SK-N-SH treated with all-trans-retinoic acid at 6 μM for 48 hours (cell line): ENCODE results near the gene RSPH9.

Experiments
- ATAC-seq: fragments of 200-7000 bp; cut with Tn5 transposase; 3 replicates; pipeline ENCODE4 v1.9.1; 2020; ENCODE audit warnings: mild to moderate bottlenecking, moderate library complexity
- ARNTL ChIP-seq: fragments of 450-650 bp; formaldehyde crosslinking; IDR thresholded peaks from 2 replicates; pipeline ENCODE4 v1.5.0; 2020; ENCODE audit warnings: low read depth, mild to moderate bottlenecking, moderate library complexity, borderline replicate concordance
- BACH2 ChIP-seq: fragments of 250-450 bp; sonication (Bioruptor Pico); IDR thresholded peaks from 2 replicates; pipeline ENCODE4 v1.9.0; 2021; ENCODE audit warnings: mild to moderate bottlenecking, borderline replicate concordance
- CSDC2 ChIP-seq: fragments of 250-450 bp; sonication (Bioruptor Pico); IDR thresholded peaks from 2 replicates; pipeline ENCODE4 v1.5.0; 2020; ENCODE audit warnings: mild to moderate bottlenecking, moderate library complexity
- ESRRG ChIP-seq: fragments of 250-450 bp; sonication (Bioruptor Pico); IDR thresholded peaks from 2 replicates; pipeline ENCODE4 v1.6.1; 2021; ENCODE audit warnings: mild to moderate bottlenecking
- GLIS3 ChIP-seq: fragments of 250-450 bp; sonication (Bioruptor Pico); IDR thresholded peaks from 2 replicates; pipeline ENCODE4 v1.5.0; 2020; ENCODE audit warnings: mild to moderate bottlenecking, moderate library complexity
- ISL1 ChIP-seq: fragments of 250-450 bp; sonication (Bioruptor Pico); IDR thresholded peaks from 2 replicates; pipeline ENCODE4 v2.1.2; 2022; ENCODE audit warnings: mild to moderate bottlenecking, moderate library complexity
- PPARA ChIP-seq: fragments of 250-450 bp; sonication (Bioruptor Pico); IDR thresholded peaks from 2 replicates; pipeline ENCODE4 v1.5.0; 2020; ENCODE audit warnings: mild to moderate bottlenecking, borderline replicate concordance
- RARB ChIP-seq: fragments of 250-450 bp; sonication (Bioruptor Pico); IDR thresholded peaks from 2 replicates; pipeline ENCODE4 v1.8.0; 2021; ENCODE audit warnings: mild to moderate bottlenecking, moderate library complexity
- SNAI2 ChIP-seq: fragments of 250-450 bp; sonication (Bioruptor Pico); IDR thresholded peaks from 2 replicates; pipeline ENCODE4 v1.5.0; 2020; ENCODE audit warnings: mild to moderate bottlenecking, moderate library complexity
- TCF4 ChIP-seq: fragments of 250-450 bp; sonication (Bioruptor Pico); IDR thresholded peaks from 2 replicates; pipeline ENCODE4 v1.8.0; 2021; ENCODE audit warnings: mild to moderate bottlenecking, moderate library complexity, borderline replicate concordance
- TOX ChIP-seq: fragments of 250-450 bp; sonication (Bioruptor Pico); IDR thresholded peaks from 2 replicates; pipeline ENCODE4 v1.8.0; 2021; ENCODE audit warnings: mild to moderate bottlenecking, moderate library complexity, borderline replicate concordance
- ZC3H10 ChIP-seq: fragments of 250-450 bp; sonication (Bioruptor Pico); IDR thresholded peaks from 2 replicates; pipeline ENCODE4 v1.5.1; 2021; ENCODE audit warnings: mild to moderate bottlenecking, moderate library complexity
- ZFP3 ChIP-seq: fragments of 250-450 bp; sonication (Bioruptor Pico); IDR thresholded peaks from 2 replicates; pipeline ENCODE4 v1.5.0; 2020; ENCODE audit warnings: mild to moderate bottlenecking, moderate library complexity
- ZNF565 ChIP-seq: fragments of 450-650 bp; formaldehyde crosslinking; conservative IDR thresholded peaks from 2 replicates; pipeline ENCODE4 v1.5.0; 2020; ENCODE audit warnings: low read depth, mild to moderate bottlenecking, moderate library complexity
- ZNF70 ChIP-seq: fragments of 450-650 bp; formaldehyde crosslinking; IDR thresholded peaks from 2 replicates; pipeline ENCODE4 v1.5.0; 2020; ENCODE audit warnings: mild to moderate bottlenecking, moderate library complexity
- ZNF8 ChIP-seq: fragments of 450-650 bp; formaldehyde crosslinking; IDR thresholded peaks from 2 replicates; pipeline ENCODE4 v1.5.0; 2020; ENCODE audit warnings: mild to moderate bottlenecking, moderate library complexity
- TF ChIP-seq, protein P1 (sequence below): fragments of 250-450 bp; sonication (Bioruptor Pico); IDR thresholded peaks from 2 replicates; pipeline ENCODE4 v1.8.0; 2021; ENCODE audit warnings: low read depth, mild to moderate bottlenecking, moderate library complexity, borderline replicate concordance
- TF ChIP-seq, protein P2 (sequence below): fragments of 250-450 bp; sonication (Bioruptor Pico); IDR thresholded peaks from 2 replicates; pipeline ENCODE4 v1.5.1; 2020; ENCODE audit warnings: low read depth, mild to moderate bottlenecking, moderate library complexity
- TF ChIP-seq, protein P3 (sequence below): fragments of 250-450 bp; sonication (Bioruptor Pico); IDR thresholded peaks from 2 replicates; pipeline ENCODE4 v1.8.0; 2020; ENCODE audit warnings: mild to moderate bottlenecking, moderate library complexity, borderline replicate concordance
- TF ChIP-seq, protein P4 (sequence below): fragments of 250-450 bp; sonication (Bioruptor Pico); IDR thresholded peaks from 2 replicates; pipeline ENCODE4 v1.5.0; 2020; ENCODE audit warnings: mild to moderate bottlenecking, moderate library complexity
- TF ChIP-seq, protein P5 (sequence below): fragments of 250-450 bp; sonication (Bioruptor Pico); IDR thresholded peaks from 2 replicates; pipeline ENCODE4 v1.5.1; 2021; ENCODE audit warnings: mild to moderate bottlenecking, moderate library complexity

Gene RSPH9

DNA sequence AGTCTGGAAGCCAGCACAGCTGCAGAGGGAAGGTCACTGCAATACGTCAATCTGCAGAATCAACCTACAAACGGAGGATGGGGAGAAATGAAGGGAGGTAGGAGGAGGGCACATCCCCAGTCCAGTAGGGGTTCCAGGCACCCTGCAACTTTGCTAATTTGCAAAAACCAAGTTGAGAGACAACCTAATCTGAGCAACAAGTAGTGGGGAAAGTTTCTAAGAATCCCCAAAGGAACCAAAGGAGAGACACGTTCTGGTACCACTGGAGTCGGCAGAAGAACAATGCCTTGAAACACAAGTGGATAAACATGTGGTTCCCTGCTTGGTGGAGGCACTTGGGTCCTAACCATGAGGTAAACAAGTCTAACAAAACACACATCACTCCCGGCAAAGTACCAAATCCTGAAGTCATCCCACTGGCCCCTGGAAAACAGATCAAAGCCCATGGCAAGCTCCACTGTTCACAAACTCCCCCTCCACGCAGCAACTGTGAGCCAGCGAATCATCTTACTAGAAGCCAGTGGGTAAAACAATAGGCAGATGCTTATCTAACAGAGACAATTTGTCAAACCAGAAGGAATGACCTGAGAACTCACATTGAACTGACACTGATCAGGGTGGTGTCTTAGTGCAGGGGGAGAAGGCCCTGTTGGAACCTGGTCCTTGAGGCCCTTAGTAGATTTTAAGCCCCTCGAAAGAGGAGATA is 38.0 kb downstream of the RSPH9 start:
- TF ChIP-seq RARB (CRISPR knock-in tag): no peak
- TF ChIP-seq, protein P1, sequence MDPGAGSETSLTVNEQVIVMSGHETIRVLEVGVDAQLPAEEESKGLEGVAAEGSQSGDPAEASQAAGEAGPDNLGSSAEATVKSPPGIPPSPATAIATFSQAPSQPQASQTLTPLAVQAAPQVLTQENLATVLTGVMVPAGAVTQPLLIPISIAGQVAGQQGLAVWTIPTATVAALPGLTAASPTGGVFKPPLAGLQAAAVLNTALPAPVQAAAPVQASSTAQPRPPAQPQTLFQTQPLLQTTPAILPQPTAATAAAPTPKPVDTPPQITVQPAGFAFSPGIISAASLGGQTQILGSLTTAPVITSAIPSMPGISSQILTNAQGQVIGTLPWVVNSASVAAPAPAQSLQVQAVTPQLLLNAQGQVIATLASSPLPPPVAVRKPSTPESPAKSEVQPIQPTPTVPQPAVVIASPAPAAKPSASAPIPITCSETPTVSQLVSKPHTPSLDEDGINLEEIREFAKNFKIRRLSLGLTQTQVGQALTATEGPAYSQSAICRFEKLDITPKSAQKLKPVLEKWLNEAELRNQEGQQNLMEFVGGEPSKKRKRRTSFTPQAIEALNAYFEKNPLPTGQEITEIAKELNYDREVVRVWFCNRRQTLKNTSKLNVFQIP (CRISPR knock-in tag): no peak
- no peak for TF ChIP-seq ESRRG (CRISPR knock-in tag)
- no peak for TF ChIP-seq CSDC2 (CRISPR knock-in tag)
- no peak for TF ChIP-seq BACH2 (CRISPR knock-in tag)
- TF ChIP-seq PPARA (CRISPR knock-in tag): no peak
- no peak for TF ChIP-seq ZFP3 (CRISPR knock-in tag)
- TF ChIP-seq TOX (CRISPR knock-in tag): no peak
- TF ChIP-seq, protein P2, sequence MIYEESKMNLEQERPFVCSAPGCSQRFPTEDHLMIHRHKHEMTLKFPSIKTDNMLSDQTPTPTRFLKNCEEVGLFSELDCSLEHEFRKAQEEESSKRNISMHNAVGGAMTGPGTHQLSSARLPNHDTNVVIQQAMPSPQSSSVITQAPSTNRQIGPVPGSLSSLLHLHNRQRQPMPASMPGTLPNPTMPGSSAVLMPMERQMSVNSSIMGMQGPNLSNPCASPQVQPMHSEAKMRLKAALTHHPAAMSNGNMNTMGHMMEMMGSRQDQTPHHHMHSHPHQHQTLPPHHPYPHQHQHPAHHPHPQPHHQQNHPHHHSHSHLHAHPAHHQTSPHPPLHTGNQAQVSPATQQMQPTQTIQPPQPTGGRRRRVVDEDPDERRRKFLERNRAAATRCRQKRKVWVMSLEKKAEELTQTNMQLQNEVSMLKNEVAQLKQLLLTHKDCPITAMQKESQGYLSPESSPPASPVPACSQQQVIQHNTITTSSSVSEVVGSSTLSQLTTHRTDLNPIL (CRISPR knock-in tag): no peak
- TF ChIP-seq, protein P3, sequence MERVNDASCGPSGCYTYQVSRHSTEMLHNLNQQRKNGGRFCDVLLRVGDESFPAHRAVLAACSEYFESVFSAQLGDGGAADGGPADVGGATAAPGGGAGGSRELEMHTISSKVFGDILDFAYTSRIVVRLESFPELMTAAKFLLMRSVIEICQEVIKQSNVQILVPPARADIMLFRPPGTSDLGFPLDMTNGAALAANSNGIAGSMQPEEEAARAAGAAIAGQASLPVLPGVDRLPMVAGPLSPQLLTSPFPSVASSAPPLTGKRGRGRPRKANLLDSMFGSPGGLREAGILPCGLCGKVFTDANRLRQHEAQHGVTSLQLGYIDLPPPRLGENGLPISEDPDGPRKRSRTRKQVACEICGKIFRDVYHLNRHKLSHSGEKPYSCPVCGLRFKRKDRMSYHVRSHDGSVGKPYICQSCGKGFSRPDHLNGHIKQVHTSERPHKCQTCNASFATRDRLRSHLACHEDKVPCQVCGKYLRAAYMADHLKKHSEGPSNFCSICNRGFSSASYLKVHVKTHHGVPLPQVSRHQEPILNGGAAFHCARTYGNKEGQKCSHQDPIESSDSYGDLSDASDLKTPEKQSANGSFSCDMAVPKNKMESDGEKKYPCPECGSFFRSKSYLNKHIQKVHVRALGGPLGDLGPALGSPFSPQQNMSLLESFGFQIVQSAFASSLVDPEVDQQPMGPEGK (CRISPR knock-in tag): no peak
- no peak for ATAC-seq

DNA sequence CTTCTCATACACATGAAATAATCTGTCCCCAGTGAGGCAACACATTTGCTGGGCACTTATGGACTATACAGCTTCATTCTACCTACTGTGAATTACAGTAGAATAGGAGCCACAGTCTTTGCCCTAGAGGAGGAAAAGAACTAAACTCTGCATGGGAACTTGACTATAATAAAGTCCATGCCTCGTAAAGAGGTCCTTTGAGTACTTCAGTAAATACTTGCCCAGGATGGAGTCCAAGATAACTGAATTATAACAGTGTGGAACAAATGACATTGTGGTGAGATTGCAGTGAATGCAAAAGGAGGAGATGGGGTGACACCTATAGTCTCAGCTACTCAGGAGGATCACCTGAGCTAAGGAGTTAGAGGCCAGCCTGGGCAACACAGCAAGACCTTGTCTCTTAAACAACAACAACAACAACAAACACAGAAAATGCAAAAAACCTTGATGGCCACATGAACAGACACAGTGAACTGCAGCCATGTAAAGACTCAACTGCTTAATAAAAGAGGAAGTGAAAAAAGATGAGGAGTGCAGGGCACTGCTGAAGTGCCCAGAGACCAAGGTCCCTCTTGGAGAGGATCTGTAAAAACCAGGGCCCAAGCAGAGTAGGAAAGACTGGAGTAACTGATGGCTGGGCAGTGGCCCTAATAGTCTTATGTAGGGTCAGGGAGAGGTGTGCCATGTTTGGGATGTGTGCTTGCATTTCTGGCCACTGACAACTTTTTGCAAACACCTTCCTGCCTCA is 39.0 kb downstream of the RSPH9 start:
- ATAC-seq: no peak
- TF ChIP-seq BACH2 (CRISPR knock-in tag): no peak
- TF ChIP-seq CSDC2 (CRISPR knock-in tag): no peak
- TF ChIP-seq ISL1 (CRISPR knock-in tag): no peak
- TF ChIP-seq TCF4 (CRISPR knock-in tag): no peak

DNA sequence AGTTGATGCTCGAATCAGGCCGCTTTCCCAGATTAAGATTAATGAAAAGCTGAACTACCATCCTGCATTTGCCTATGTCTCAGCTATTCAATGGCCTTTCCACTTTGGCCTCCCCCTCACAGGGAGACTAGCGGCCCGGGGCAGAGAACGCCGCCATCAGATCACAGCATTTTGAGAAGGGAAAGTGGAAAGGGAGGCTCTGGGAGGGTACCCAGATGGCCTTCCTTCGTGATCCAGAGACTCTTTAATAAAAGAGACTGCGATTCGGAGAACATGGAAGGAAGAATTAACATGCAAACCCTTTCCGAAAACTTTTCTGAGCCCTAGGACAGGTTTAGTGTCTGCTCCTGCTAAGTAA is 42.2 kb downstream of the RSPH9 start:
- TF ChIP-seq, protein P3 (CRISPR knock-in tag): no peak
- no peak for TF ChIP-seq ZNF8
- TF ChIP-seq, protein P4, sequence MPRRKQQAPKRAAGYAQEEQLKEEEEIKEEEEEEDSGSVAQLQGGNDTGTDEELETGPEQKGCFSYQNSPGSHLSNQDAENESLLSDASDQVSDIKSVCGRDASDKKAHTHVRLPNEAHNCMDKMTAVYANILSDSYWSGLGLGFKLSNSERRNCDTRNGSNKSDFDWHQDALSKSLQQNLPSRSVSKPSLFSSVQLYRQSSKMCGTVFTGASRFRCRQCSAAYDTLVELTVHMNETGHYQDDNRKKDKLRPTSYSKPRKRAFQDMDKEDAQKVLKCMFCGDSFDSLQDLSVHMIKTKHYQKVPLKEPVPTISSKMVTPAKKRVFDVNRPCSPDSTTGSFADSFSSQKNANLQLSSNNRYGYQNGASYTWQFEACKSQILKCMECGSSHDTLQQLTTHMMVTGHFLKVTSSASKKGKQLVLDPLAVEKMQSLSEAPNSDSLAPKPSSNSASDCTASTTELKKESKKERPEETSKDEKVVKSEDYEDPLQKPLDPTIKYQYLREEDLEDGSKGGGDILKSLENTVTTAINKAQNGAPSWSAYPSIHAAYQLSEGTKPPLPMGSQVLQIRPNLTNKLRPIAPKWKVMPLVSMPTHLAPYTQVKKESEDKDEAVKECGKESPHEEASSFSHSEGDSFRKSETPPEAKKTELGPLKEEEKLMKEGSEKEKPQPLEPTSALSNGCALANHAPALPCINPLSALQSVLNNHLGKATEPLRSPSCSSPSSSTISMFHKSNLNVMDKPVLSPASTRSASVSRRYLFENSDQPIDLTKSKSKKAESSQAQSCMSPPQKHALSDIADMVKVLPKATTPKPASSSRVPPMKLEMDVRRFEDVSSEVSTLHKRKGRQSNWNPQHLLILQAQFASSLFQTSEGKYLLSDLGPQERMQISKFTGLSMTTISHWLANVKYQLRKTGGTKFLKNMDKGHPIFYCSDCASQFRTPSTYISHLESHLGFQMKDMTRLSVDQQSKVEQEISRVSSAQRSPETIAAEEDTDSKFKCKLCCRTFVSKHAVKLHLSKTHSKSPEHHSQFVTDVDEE (CRISPR knock-in tag): no peak
- no peak for TF ChIP-seq CSDC2 (CRISPR knock-in tag)
- TF ChIP-seq RARB (CRISPR knock-in tag): no peak
- TF ChIP-seq TCF4 (CRISPR knock-in tag): no peak
- TF ChIP-seq, protein P2 (CRISPR knock-in tag): no peak
- no peak for TF ChIP-seq ZNF70 (CRISPR knock-in tag)
- TF ChIP-seq ZNF565 (CRISPR knock-in tag): no peak
- no peak for TF ChIP-seq GLIS3 (CRISPR knock-in tag)
- TF ChIP-seq ZC3H10 (CRISPR knock-in tag): no peak
- no peak for TF ChIP-seq ISL1 (CRISPR knock-in tag)
- no peak for TF ChIP-seq BACH2 (CRISPR knock-in tag)
- no peak for TF ChIP-seq TOX (CRISPR knock-in tag)
- TF ChIP-seq ARNTL (CRISPR knock-in tag): no peak
- TF ChIP-seq SNAI2: no peak
- no peak for TF ChIP-seq ZFP3 (CRISPR knock-in tag)
- TF ChIP-seq, protein P5, sequence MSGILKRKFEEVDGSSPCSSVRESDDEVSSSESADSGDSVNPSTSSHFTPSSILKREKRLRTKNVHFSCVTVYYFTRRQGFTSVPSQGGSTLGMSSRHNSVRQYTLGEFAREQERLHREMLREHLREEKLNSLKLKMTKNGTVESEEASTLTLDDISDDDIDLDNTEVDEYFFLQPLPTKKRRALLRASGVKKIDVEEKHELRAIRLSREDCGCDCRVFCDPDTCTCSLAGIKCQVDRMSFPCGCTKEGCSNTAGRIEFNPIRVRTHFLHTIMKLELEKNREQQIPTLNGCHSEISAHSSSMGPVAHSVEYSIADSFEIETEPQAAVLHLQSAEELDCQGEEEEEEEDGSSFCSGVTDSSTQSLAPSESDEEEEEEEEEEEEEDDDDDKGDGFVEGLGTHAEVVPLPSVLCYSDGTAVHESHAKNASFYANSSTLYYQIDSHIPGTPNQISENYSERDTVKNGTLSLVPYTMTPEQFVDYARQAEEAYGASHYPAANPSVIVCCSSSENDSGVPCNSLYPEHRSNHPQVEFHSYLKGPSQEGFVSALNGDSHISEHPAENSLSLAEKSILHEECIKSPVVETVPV: no peak
- ATAC-seq: peak; percentile 52
